ENCODE results near the gene TRPM8. TPM values are rescaled to one million over a fixed set of nuclear protein-coding genes. Genes with fewer than 3 reads are reported as not detected.

TRPM8 gene
- total RNA-seq, 1 donor from 2014 or later, result 0.60 TPM

DNA sequence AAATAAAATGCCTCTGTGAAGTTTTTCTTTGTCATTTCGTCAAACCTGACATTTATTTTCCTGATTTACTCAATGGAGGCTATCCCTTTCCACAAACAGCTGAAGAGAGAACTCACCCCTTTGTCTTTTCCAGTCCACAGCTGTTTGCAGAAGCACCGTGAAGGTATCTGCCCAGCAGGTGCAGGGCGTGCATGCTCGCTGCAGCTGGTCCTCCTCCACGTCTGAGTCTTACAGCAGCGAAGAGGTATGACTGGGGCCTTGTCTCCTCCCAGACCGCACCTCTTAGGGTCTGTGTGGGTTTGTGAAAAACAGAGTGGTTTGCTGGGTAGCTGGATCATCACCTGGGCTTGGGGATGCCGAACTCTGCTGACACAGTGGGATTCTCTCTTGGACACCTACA lies 143.1 kb downstream of the TRPM8 start:
- H3K9me3 Mint-ChIP-seq, result no peaks in the 10 kb centered on the region
- no peak overlapping the region for H3K27ac Mint-ChIP-seq
- no peaks in the 10 kb centered on the region for H3K27me3 Mint-ChIP-seq
- TF ChIP-seq, protein P1, sequence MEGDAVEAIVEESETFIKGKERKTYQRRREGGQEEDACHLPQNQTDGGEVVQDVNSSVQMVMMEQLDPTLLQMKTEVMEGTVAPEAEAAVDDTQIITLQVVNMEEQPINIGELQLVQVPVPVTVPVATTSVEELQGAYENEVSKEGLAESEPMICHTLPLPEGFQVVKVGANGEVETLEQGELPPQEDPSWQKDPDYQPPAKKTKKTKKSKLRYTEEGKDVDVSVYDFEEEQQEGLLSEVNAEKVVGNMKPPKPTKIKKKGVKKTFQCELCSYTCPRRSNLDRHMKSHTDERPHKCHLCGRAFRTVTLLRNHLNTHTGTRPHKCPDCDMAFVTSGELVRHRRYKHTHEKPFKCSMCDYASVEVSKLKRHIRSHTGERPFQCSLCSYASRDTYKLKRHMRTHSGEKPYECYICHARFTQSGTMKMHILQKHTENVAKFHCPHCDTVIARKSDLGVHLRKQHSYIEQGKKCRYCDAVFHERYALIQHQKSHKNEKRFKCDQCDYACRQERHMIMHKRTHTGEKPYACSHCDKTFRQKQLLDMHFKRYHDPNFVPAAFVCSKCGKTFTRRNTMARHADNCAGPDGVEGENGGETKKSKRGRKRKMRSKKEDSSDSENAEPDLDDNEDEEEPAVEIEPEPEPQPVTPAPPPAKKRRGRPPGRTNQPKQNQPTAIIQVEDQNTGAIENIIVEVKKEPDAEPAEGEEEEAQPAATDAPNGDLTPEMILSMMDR (conservative IDR thresholded peaks at IDR 0.05), result no peak
- DNase-seq (ENCODE audit: extremely low spot score, unreplicated experiment), result no peak
- H3K36me3 Mint-ChIP-seq, result no peaks in the 10 kb centered on the region
- H3K4me3 Mint-ChIP-seq, result no peak overlapping the region
- H3K4me1 Mint-ChIP-seq (ENCODE audit: unreplicated experiment), result no peaks in the 10 kb centered on the region

DNA sequence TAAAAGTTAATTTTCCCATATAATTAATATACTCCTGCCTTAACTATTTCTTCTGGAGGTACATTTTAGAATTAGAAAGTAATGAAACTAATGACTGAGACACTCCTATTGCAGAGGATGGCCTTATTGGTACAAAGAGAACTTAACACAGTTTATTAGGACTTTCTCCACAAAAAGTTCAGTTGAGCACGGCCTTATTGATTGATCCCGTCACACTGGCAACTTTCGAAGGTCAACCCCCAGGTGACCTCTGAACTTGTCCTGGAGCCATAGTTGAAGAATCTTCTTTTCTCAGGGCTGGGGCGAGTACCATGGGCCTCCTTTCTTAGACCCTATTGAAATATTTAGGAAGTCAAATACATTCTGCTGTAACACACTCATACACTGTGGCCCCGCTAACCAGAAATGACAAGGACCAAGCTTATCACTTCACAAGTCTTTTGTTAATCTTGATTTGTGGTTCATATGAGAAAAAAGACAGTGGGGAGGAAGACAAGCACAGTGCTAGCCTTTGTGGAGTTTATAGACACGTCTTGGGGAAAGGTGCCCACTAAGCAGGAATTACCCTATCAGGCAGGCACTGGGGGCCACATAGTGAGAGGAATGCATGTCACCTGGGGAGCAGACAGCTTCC lies 144.6 kb downstream of the TRPM8 start:
- DNase-seq (ENCODE audit: extremely low spot score, unreplicated experiment), result no peak
- Mint-ChIP-seq H3K9me3 (peaks cover 4% of the 10 kb centered on the region), H3K36me3 (no peaks in the 10 kb centered on the region), H3K27me3 (no peaks in the 10 kb centered on the region), H3K27ac (no peak overlapping the region), H3K4me3 (no peak overlapping the region), H3K4me1 (ENCODE audit: unreplicated experiment) (no peaks in the 10 kb centered on the region)
- TF ChIP-seq, protein P1 (conservative IDR thresholded peaks at IDR 0.05), result no peak

- TF ChIP-seq, protein P1 (conservative IDR thresholded peaks at IDR 0.05), result no peak
- DNase-seq (ENCODE audit: extremely low spot score, unreplicated experiment), result no peak
- H3K36me3 Mint-ChIP-seq, result no peaks in the 10 kb centered on the region
- no peaks in the 10 kb centered on the region for H3K27me3 Mint-ChIP-seq
- no peak overlapping the region for H3K27ac Mint-ChIP-seq
- no peaks in the 10 kb centered on the region for H3K4me1 Mint-ChIP-seq (ENCODE audit: unreplicated experiment)
- no peak overlapping the region for H3K4me3 Mint-ChIP-seq
- peaks cover 16% of the 10 kb centered on the region for H3K9me3 Mint-ChIP-seq
These were observed 149.4 kb downstream of the TRPM8 start for GRCh38 chr2:234066587-234066986.

Other genes starting within 250 kb of the TRPM8 start
- not detected in 2 replicates for gene UGT1A9, start 245.5 kb upstream of the TRPM8 start, total RNA-seq (ENCODE audit: low replicate concordance)
- 0.19 TPM in 1 of 2 replicates, not detected in the other for gene UGT1A7, start 235.5 kb upstream of the TRPM8 start, total RNA-seq (ENCODE audit: low replicate concordance)
- gene UGT1A6, start 224.5 kb upstream of the TRPM8 start, total RNA-seq (ENCODE audit: low replicate concordance), result 0.52 and 1.9 TPM in 2 replicates
- gene UGT1A5, start 204.5 kb upstream of the TRPM8 start, total RNA-seq (ENCODE audit: low replicate concordance), result not detected in 2 replicates
- not detected in 2 replicates for gene UGT1A4, start 198.6 kb upstream of the TRPM8 start, total RNA-seq (ENCODE audit: low replicate concordance)
- gene UGT1A3, start 188.3 kb upstream of the TRPM8 start, total RNA-seq (ENCODE audit: low replicate concordance), result 0.19 TPM in 1 of 2 replicates, not detected in the other
- 0.21 and 0.77 TPM in 2 replicates for gene UGT1A1, start 157.1 kb upstream of the TRPM8 start, total RNA-seq (ENCODE audit: low replicate concordance)
- gene MROH2A, start 139.0 kb upstream of the TRPM8 start, total RNA-seq (ENCODE audit: low replicate concordance), result not detected in 2 replicates
- gene HJURP, start 62.8 kb upstream of the TRPM8 start, total RNA-seq (ENCODE audit: low replicate concordance), result 16.7 and 42.1 TPM in 2 replicates
- not detected in 2 replicates for gene SPP2, start 133.3 kb downstream of the TRPM8 start, total RNA-seq (ENCODE audit: low replicate concordance)

Measured in type B pancreatic cell (in vitro differentiated cells).